GM23338 (cell line): ENCODE results near the gene TCL1A. TPM values are rescaled to one million over a fixed set of nuclear protein-coding genes. Genes with fewer than 3 reads are reported as not detected.

Source experiments
- polyA plus RNA-seq: library from polyadenylated mRNA; unstranded; fragments of >200 nt; fragmentation: Nextera tagmentation; extraction: Ambion mirVana; gene quantifications from 2 replicates; pipeline ENCODE4 v1.2.1, GENCODE V29; 2016
- small RNA-seq: library from RNA; depleted of rRNA; stranded (forward); fragments of <200 nt; gene quantifications from one replicate; pipeline ENCODE3, GENCODE V24; 2014; ENCODE audit warnings: low replicate concordance
- total RNA-seq: library from RNA; depleted of rRNA; stranded (reverse); fragments of >200 nt; shearing (Covaris generic); gene quantifications from 2 replicates; pipeline ENCODE4 v1.2.3, GENCODE V29; 2014; rRNA removed

Gene TCL1A
- total and polyA plus RNA-seq, 2 experiments from 2014 or later: 3.6 to 5.3 TPM

Small RNAs within 50 kb of the gene (small RNA-seq; reads per million reads assigned to genes)
- gene RF02193: not detected

Other genes starting within 250 kb of the TCL1A start
- under 0.01 and 0.03 TPM in 2 replicates for gene SYNE3, start 197.5 kb downstream of the TCL1A start, total RNA-seq
- gene SYNE3, start 197.5 kb downstream of the TCL1A start, polyA plus RNA-seq: 0.02 TPM in 1 of 2 replicates, not detected in the other
- gene GLRX5, start 179.1 kb downstream of the TCL1A start, total RNA-seq: 91.4 and 96.6 TPM in 2 replicates
- 130 and 135 TPM in 2 replicates for gene GLRX5, start 179.1 kb downstream of the TCL1A start, polyA plus RNA-seq
- gene TCL1B, start 27.7 kb downstream of the TCL1A start, total RNA-seq: 5.5 and 6.1 TPM in 2 replicates
- 4.7 and 6.0 TPM in 2 replicates for gene TCL1B, start 27.7 kb downstream of the TCL1A start, polyA plus RNA-seq
- 54.1 and 56.2 TPM in 2 replicates for gene TUNAR, start 162.7 kb upstream of the TCL1A start, total RNA-seq
- 21.8 and 23.1 TPM in 2 replicates for gene TUNAR, start 162.7 kb upstream of the TCL1A start, polyA plus RNA-seq